ENCODE results near the gene YTHDF1.

Gene YTHDF1

DNA sequence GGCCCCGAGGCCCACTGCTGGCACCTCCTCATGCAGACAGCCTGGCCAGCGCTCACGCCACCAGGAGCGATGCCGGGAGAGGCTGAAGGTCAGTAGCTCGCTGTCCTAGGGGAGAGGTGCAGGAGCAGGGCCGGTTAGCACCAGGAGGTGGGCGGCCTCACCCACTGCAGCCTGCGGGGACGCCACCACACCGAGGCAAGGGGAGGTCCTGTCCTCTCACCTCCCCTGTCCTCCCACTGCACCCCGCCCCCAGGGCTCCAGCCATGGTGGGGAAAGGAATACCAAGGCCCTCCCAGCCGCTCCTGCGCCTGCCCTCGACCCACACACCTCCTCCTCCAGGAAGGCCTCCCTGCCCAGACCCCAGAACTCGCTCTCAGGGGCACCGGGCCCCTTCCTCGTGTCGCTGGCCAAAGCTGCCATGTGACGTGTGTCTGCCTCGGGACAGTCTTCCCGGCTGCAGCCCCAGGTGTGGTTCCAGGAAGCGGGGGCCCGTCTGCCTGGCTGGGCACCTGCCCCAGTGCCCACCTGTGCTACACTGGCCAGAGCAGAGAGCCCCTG, 31.8 kb upstream of the YTHDF1 start:
- DNase-seq, result no peak

- DNase-seq, result no peak
Observed at GRCh38 chr20:63246490-63247288, 30.8 kb upstream of the YTHDF1 start.

DNA sequence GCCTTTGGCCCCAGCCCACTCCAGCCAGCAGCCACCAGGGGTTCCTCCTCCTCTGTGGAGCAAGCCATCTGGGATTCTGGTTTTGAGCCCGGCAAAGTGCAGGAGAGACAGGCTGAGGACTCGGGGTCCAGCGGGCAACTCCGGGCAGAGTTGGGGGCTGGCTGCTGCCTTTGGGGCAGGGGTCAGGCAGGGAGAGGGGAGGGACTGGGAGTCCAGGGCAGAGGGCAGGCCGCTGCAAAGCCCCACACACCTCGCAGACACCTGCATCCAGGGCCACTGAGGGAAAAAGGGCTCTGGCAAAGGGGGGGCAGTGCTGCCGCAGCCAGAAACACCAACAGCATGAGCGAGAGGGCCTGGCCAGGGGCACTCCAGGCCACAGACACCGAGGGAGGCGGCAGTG, 28.5 kb upstream of the YTHDF1 start:
- DNase-seq, result no peak

DNA sequence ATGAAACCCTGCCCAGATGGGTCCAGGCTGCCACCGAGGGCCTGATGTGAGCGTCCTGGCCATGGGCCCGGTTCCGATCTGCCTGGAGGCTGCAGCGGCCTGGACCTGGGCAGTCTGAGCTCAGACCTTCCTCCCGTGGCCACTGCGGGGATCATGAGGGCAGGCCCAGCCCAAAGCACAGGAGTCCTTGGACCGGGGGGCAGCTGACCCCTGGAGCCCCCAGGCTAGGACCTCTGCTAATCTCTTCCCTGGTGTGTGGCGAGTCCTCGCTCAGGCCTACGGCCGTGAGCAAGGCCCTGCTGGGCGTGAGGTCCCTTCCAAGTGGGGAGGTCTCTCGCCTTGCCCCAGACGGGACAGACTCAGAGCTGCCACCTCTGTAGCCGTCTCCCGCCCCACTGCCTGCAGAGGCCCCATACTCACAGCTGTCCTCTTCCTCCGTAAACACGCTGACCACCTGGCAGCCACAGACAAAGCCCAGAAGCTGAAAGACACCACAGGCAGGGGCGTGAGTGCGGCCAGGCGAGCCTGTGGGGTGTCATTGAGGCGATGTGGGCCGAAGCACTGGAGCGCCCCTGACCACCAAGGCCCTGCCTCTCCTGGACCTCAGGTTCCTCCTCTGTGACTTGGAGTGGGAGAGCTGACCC, 27.8 kb upstream of the YTHDF1 start:
- no peak for DNase-seq

GRCh38 chr20:63242736-63243135, 26.8 kb upstream of the YTHDF1 start:
- no peak for DNase-seq

- no peak for DNase-seq
Observed at GRCh38 chr20:63241272-63241671, 25.3 kb upstream of the YTHDF1 start.

DNA sequence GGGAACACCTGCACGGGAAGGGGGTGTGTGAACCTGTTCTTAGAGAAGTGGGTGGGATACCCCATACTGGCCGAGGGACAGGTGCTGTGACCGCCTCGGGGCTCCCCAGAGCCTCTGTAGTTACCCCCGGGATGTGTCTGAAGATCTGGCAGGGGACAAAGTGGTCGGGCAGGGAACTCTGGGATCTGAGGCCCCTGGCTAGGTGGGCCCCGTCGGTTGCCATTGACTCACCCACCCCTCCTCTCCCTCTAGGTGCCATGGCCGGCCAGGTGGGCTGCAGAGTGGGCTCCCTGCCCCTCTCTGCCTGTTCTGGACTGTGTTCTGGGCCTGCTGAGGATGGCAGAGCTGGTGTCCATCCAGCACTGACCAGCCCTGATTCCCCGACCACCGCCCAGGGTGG, 24.1 kb upstream of the YTHDF1 start:
- no peak for DNase-seq

DNA sequence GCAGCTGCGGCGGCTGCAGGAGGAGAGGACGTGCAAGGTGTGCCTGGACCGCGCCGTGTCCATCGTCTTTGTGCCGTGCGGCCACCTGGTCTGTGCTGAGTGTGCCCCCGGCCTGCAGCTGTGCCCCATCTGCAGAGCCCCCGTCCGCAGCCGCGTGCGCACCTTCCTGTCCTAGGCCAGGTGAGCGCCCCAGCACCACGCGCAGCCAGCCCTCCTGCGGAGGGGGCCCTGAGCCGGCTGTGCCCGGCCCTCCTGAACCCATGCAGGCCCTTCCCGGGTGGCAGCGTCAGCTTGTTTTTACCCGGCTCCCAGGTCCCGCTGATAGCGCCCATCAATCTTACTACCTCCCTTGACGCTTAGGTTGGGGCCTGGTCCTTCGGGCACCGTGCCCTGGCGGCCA, 23.5 kb upstream of the YTHDF1 start:
- DNase-seq, result no peak

DNA sequence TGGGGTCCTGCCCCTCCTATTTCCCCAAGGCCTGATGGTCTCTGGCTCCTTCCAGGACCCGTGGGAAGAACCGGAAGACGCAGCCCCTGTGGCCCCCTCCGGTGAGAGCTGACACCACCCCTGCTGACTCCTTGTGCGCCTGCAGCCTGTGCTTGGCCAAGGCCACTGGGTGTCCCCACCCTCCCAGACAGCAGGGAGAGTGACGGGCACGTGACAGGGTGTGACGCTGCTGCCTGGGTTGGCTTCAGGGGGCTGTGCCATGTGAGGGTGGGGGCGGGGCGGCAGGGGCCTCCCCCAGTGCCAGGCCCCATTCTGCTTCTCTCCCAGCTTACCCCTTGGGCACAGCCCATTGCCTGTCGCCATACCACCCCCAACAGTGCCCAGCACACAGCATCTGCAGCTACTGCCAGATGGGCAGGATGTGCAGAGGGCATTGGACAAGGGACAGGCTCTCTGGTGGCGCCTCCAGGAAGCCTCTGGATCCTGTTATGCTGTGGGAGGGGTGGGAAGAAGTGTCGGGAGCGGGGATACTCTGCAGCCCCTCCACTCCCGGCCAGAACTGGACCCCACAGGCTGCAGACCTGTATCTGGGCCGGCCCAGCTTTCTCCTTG, 22.7 kb upstream of the YTHDF1 start:
- DNase-seq, result no peak

GRCh38 chr20:63238031-63238430, 22.1 kb upstream of the YTHDF1 start:
- DNase-seq, result no peak

GRCh38 chr20:63236116-63236837, 20.3 kb upstream of the YTHDF1 start:
- no peak for DNase-seq

GRCh38 chr20:63235399-63235983, 19.6 kb upstream of the YTHDF1 start, which contains the start of gene BIRC7:
TSS of gene BIRC7 (plus strand) at chr20:63235905. CDS start at chr20:63236097, 192 bp downstream.
- no peak for DNase-seq

- DNase-seq, result no peak
Observed at GRCh38 chr20:63234693-63235398, 18.9 kb upstream of the YTHDF1 start.

- no peak for DNase-seq
Observed at GRCh38 chr20:63233924-63234323, 18.0 kb upstream of the YTHDF1 start.

DNA sequence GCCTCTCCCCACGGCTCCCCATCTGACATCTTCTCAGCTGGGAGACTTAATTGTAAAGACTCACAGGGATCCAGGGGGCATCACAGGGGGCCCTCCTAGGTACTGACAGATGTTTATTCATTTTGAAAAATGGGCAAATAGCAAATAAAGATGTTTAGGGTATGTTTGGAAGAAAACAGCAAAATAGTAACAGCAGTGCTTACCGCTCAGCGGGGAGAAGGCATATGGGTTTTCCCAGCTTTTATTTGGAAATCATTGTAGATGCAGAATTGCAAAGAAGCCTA, 17.1 kb upstream of the YTHDF1 start:
- DNase-seq, result no peak

GRCh38 chr20:63232235-63233060, 16.5 kb upstream of the YTHDF1 start:
- DNase-seq, result no peak

DNA sequence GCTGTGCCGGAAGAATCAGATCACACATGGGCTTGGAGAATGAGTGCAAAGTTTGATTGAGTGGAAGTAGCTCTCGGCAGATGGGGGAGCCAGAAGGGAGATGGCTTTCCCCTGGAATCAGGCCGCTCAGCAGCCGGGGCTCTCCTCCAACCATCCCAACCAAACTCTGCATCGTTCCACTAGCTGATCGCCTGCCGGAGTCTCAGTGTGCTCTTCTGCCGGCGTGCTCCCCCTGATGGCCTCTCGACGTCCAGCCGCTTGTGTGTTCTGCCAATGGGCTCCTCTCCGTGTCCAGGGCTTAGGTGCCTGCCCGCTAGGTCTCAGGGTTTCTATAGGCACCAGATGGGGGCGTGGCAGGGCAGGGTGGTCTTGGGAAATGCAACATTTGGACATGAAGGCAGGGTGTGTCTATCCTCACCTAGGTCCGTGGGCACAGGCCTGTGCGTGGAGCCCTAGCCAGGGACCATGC, 14.9 kb upstream of the YTHDF1 start:
- DNase-seq, result no peak

- DNase-seq, result no peak
Observed at GRCh38 chr20:63228806-63229205, 12.9 kb upstream of the YTHDF1 start.

- no peak for DNase-seq
Observed at GRCh38 chr20:63227260-63227659, 11.3 kb upstream of the YTHDF1 start.

GRCh38 chr20:63226042-63226943, 10.4 kb upstream of the YTHDF1 start:
- DNase-seq, result no peak

Measured in NCI-H1694 (cell line).